B cell (primary cell): ENCODE measurements around the gene NHLRC3. TPM values are rescaled to one million over a fixed set of nuclear protein-coding genes. Genes with fewer than 3 reads are reported as not detected.

Source experiments
- ATAC-seq: fragments of 200-7000 bp; cut with Tn5 transposase; one replicate; pipeline ENCODE4 v1.10.0; 2021; ENCODE audit warnings: low read depth, mild to moderate bottlenecking, moderate number of reproducible peaks, moderate library complexity
- CTCF ChIA-PET: fragments of 350-600 bp; sonication (Branson Sonifier 250); formaldehyde crosslinking; loops from one replicate; lab custom pipeline; 2021; ENCODE audit warnings: antibody characterized with exemption, inconsistent platforms; lab: Charles Lee
- POLR2A ChIA-PET: fragments of 350-600 bp; sonication (Branson Sonifier 250); formaldehyde crosslinking; loops from one replicate; lab custom pipeline; 2021; ENCODE audit warnings: antibody characterized with exemption; lab: Charles Lee
- DNase-seq: peaks from one replicate; pipeline ENCODE4 v3.0.0; 2013
- H2AFZ ChIP-seq: 2 replicates; pipeline ENCODE4 v1.6.1; 2012; ENCODE audit warnings: mild to moderate bottlenecking, low read depth, low read length; ENCODE audit not compliant: insufficient read depth, poor library complexity, severe bottlenecking
- H3K27ac ChIP-seq, 2 donors: 1 replicate in 1 of 2; 2 replicates in 1 of 2; pipeline ENCODE4 v1.5.1; 2012 to 2013; ENCODE audit warnings: low read length in 2 of 2, mild to moderate bottlenecking in 2 of 2, moderate library complexity in 1 of 2
- H3K27me3 ChIP-seq, 4 experiments: fragments of 200-600 bp in 1 of 4; sonication (generic) in 1 of 4; replicated peaks in 1 of 4; 1 replicate in 2 of 4; 2 replicates in 2 of 4; pipeline versions ENCODE4 v1.6.1 to v1.7.0; 2013 to 2016; ENCODE audit warnings: low read length in 3 of 4, mild to moderate bottlenecking in 2 of 4, mixed read lengths in 1 of 4, moderate library complexity in 1 of 4; ENCODE audit not compliant: insufficient read depth in 4 of 4, control insufficient read depth in 3 of 4; ENCODE audit errors: control extremely low read depth in 1 of 4
- H3K36me3 ChIP-seq, 2 experiments: replicated peaks in 1 of 2; 1 replicate in 1 of 2; 2 replicates in 1 of 2; pipeline versions ENCODE4 v1.6.1 to v1.7.1; 2013; ENCODE audit warnings: low read length in 1 of 2; ENCODE audit not compliant: insufficient read depth in 2 of 2, control insufficient read depth in 1 of 2; ENCODE audit errors: control extremely low read depth in 1 of 2, extremely low read depth in 1 of 2
- H3K4me1 ChIP-seq, 2 donors: fragments of 200-600 bp in 1 of 2; sonication (generic) in 1 of 2; 1 replicate in 1 of 2; 2 replicates in 1 of 2; pipeline versions ENCODE4 v1.5.1 to v1.6.1; 2013 to 2017; ENCODE audit warnings: low read length in 2 of 2; ENCODE audit not compliant: control insufficient read depth in 2 of 2, insufficient read depth in 2 of 2
- H3K4me2 ChIP-seq: replicated peaks from 2 replicates; pipeline ENCODE3; 2012; ENCODE audit warnings: mild to moderate bottlenecking, low read depth, low read length; ENCODE audit not compliant: poor library complexity, severe bottlenecking
- H3K4me3 ChIP-seq, 5 experiments: fragments of 200-600 bp in 1 of 5; sonication (generic) in 1 of 5; 1 replicate in 3 of 5; 2 replicates in 2 of 5; pipeline versions ENCODE4 v1.5.1 to v1.7.0; 2011 to 2016; ENCODE audit warnings: low read length in 4 of 5, mild to moderate bottlenecking in 4 of 5, low read depth in 2 of 5, control low read depth in 1 of 5, moderate library complexity in 1 of 5; ENCODE audit not compliant: insufficient read depth in 1 of 5; ENCODE audit errors: control extremely low read depth in 1 of 5, extremely low read depth in 1 of 5
- H3K79me2 ChIP-seq: fragments of 200-600 bp; sonication (generic); one replicate; pipeline ENCODE4 v1.6.0; 2016; ENCODE audit warnings: low read length; ENCODE audit not compliant: control insufficient read depth, insufficient read depth
- H3K9ac ChIP-seq: fragments of 200-600 bp; sonication (generic); 2 replicates; pipeline ENCODE4 v1.6.1; 2017; ENCODE audit warnings: mild to moderate bottlenecking, low read length, moderate library complexity
- H3K9me3 ChIP-seq, 3 donors: one replicate each; pipeline versions ENCODE4 v1.6.1 to v1.7.1; 2013; ENCODE audit warnings: low read length in 2 of 3; ENCODE audit not compliant: control insufficient read depth in 2 of 3, insufficient read depth in 1 of 3; ENCODE audit errors: control extremely low read depth in 1 of 3
- H4K20me1 ChIP-seq: 2 replicates; pipeline ENCODE4 v1.6.0; 2012; ENCODE audit warnings: mild to moderate bottlenecking, low read length; ENCODE audit not compliant: insufficient read depth, control insufficient read depth, poor library complexity, severe bottlenecking
- H3K27ac Mint-ChIP-seq: one replicate; pipeline ENCODE4 v1.8.0; 2021; ENCODE audit warnings: mixed read lengths
- H3K27me3 Mint-ChIP-seq: one replicate; pipeline ENCODE4 v1.8.0; 2021; ENCODE audit warnings: mixed read lengths
- H3K4me1 Mint-ChIP-seq: one replicate; pipeline ENCODE4 v1.8.0; 2021; ENCODE audit warnings: mixed read lengths
- H3K4me3 Mint-ChIP-seq: one replicate; pipeline ENCODE4 v1.8.0; 2021; ENCODE audit warnings: mixed read lengths
- H3K9me3 Mint-ChIP-seq: one replicate; pipeline ENCODE4 v1.8.0; 2022; ENCODE audit warnings: mixed read lengths; ENCODE audit not compliant: insufficient read depth
- CTCF ChIP-seq: fragments of 200-600 bp; IDR thresholded peaks from one replicate; pipeline ENCODE4 v1.8.0; 2022; ENCODE audit warnings: antibody characterized with exemption, mild to moderate bottlenecking
- EZH2 ChIP-seq: IDR thresholded peaks from 2 replicates; pipeline ENCODE4 v1.6.1; 2012; ENCODE audit warnings: borderline replicate concordance, low read depth, mild to moderate bottlenecking, moderate library complexity, low read length; ENCODE audit not compliant: insufficient read depth, poor library complexity, severe bottlenecking
- WGBS: methylation state at CpG from one replicate; pipeline ENCODE4 v1.1.5; 2013; ENCODE audit warnings: missing lambda C conversion rate; ENCODE audit not compliant: insufficient coverage; 5-methylcytosine and 5-hydroxymethylcytosine counted together
- intact Hi-C: fragments of 100-400 bp; cut with micrococcal nuclease; formaldehyde crosslinking; loops from one replicate; pipeline ENCODE4 v1.10.0; 2022
- polyA plus RNA-seq: library from polyadenylated mRNA; depleted of rRNA; stranded (reverse); fragments of >200 nt; gene quantifications from 2 replicates; pipeline ENCODE4 v1.2.3, GENCODE V29; 2012
- total RNA-seq, 2 donors: library from RNA; stranded (reverse); fragments of 120-200 nt in 1 of 2; gene quantifications; 1 replicate in 1 of 2; 2 replicates in 1 of 2; pipeline versions ENCODE4 v1.2.3 to v1.2.4, GENCODE V29; 2013 to 2022

Gene NHLRC3
- total and polyA plus RNA-seq, 2 donors (not counting 1 experiment from before 2014, with no cell fraction given), result 11.7 to 38.8 TPM

- CTCF ChIA-PET, result no interaction called here
- Histone ChIP-seq H3K4me2 (peak overlapping the region; percentile 87), H3K27me3 (no peaks in the 10 kb centered on the region), H3K9ac (peak overlapping the region; percentile 89), H2AFZ (peak overlapping the region; percentile 95), H3K4me1 (peaks cover 30 to 35% of the 10 kb centered on the region in 2 donors), H3K9me3 (no peaks in the 10 kb centered on the region), H3K36me3 (no peaks in the 10 kb centered on the region), H4K20me1 (peaks cover 30% of the 10 kb centered on the region), H3K4me3 (peak overlapping the region; percentile 67 to 99 (median 86)), H3K27ac (peak overlapping the region in 1 of 2 donors; percentile 95), H3K79me2 (peaks cover 62% of the 10 kb centered on the region)
- H3K4me1 Mint-ChIP-seq, result peaks cover 62% of the 10 kb centered on the region
- H3K4me3 Mint-ChIP-seq, result peak overlapping the region; percentile 92
- POLR2A ChIA-PET, result no interaction called here
- no peaks in the 10 kb centered on the region for H3K9me3 Mint-ChIP-seq
- intact Hi-C loops, result loop anchor here (10.0 kb wide), 2 partner anchors 1549 to 1739 kb away; partner anchors contain the start of gene MRPS31
- TF ChIP-seq EZH2, result no peak
- no peak for TF ChIP-seq CTCF
- ATAC-seq (no peak), DNase-seq (peak; percentile 36)
- no peak overlapping the region for H3K27ac Mint-ChIP-seq
- no peaks in the 10 kb centered on the region for H3K27me3 Mint-ChIP-seq
- 0% methylated on average over 1 of the region's 9 CpGs for whole genome bisulfite sequencing
Observed at GRCh38 chr13:39036212-39036611, 2.0 kb upstream of the NHLRC3 start.

- no peaks in the 10 kb centered on the region for H3K9me3 ChIP-seq
- peaks cover 55% of the 10 kb centered on the region for H3K79me2 ChIP-seq
- no peak for DNase-seq
- peaks cover 26% of the 10 kb centered on the region for H4K20me1 ChIP-seq
- H2AFZ ChIP-seq, result peak overlapping the region; percentile 95
- H3K4me1 ChIP-seq, result peaks cover 30 to 35% of the 10 kb centered on the region in 2 donors
- peak overlapping the region; percentile 81 to 95 for H3K27ac ChIP-seq
- under 1% methylated on average over 39 of the region's 39 CpGs for WGBS
- Mint-ChIP-seq H3K4me3 (peak overlapping the region; percentile 92), H3K27me3 (no peaks in the 10 kb centered on the region), H3K4me1 (peaks cover 55% of the 10 kb centered on the region), H3K27ac (peak overlapping the region; percentile 100), H3K9me3 (no peaks in the 10 kb centered on the region)
- H3K4me3 ChIP-seq, result peak overlapping the region; percentile 67 to 99 (median 90)
- peaks cover 0 to 7% of the 10 kb centered on the region in 2 experiments for H3K36me3 ChIP-seq
- TF ChIP-seq EZH2 (no peak), CTCF (no peak)
- H3K9ac ChIP-seq, result peak overlapping the region; percentile 89
- intact Hi-C loops, result loop anchor here (10.0 kb wide), 2 partner anchors 1547 to 1737 kb away; partner anchors contain the start of gene MRPS31
- no peak for ATAC-seq
- ChIA-PET POLR2A (interaction anchor here (1.9 kb wide), 1 partner anchor 688 kb away, joined by 4 read pairs; the partner anchor contains the start of gene UFM1), CTCF (interaction anchor here (0.9 kb wide), 1 partner anchor 13 kb away, joined by 3 read pairs; no protein-coding TSS in a partner anchor)
- peak overlapping the region; percentile 87 for H3K4me2 ChIP-seq
- H3K27me3 ChIP-seq, result no peaks in the 10 kb centered on the region
Observed at GRCh38 chr13:39037410-39037879, 811 bp upstream of the NHLRC3 start.
